ENCODE measurements around the gene COL6A5.
A peak's percentile ranks its signal among the peaks of the same experiment; 100 is the strongest.
"Not testable (repeated sequence)": the region's sequence is repeated elsewhere in the genome, so short reads cannot be mapped to it uniquely, and the experiment has no call there.

The COL6A5 gene

GRCh38 chr3:130433306-130433705 is 87.8 kb downstream of the COL6A5 start:
- no peak for DNase-seq (ENCODE audit: low read depth in 2 of 2)

- no peak for DNase-seq (ENCODE audit: low read depth in 2 of 2)
These were observed 96.8 kb downstream of the COL6A5 start for GRCh38 chr3:130442284-130442683.

GRCh38 chr3:130446840-130447239 is 101.4 kb downstream of the COL6A5 start:
- not testable (repeated sequence) for DNase-seq (ENCODE audit: low read depth in 2 of 2)

- DNase-seq (ENCODE audit: low read depth in 2 of 2), result not testable (repeated sequence)
These were observed 102.7 kb downstream of the COL6A5 start for GRCh38 chr3:130448155-130448554.

- no peak for DNase-seq (ENCODE audit: low read depth in 2 of 2)
These were observed 111.1 kb downstream of the COL6A5 start for GRCh38 chr3:130456540-130456939.

- peak; percentile 48 to 54 for DNase-seq (ENCODE audit: low read depth in 2 of 2)
These were observed 112.2 kb downstream of the COL6A5 start for GRCh38 chr3:130457671-130458070.

GRCh38 chr3:130459944-130460343 is 114.5 kb downstream of the COL6A5 start:
- DNase-seq (ENCODE audit: low read depth in 2 of 2), result no peak

- DNase-seq (ENCODE audit: low read depth in 2 of 2), result no peak
These were observed 116.6 kb downstream of the COL6A5 start for GRCh38 chr3:130462089-130462488.

GRCh38 chr3:130463221-130463620 is 117.7 kb downstream of the COL6A5 start:
- DNase-seq (ENCODE audit: low read depth in 2 of 2), result no peak

GRCh38 chr3:130465521-130465920 is 120.0 kb downstream of the COL6A5 start:
- DNase-seq (ENCODE audit: low read depth in 2 of 2), result peak in 1 of 2 experiments; percentile 40

- no peak for DNase-seq (ENCODE audit: low read depth in 2 of 2)
These were observed 122.8 kb downstream of the COL6A5 start for GRCh38 chr3:130468311-130468710.

GRCh38 chr3:130470126-130470525 is 124.7 kb downstream of the COL6A5 start:
- no peak for DNase-seq (ENCODE audit: low read depth in 2 of 2)

- DNase-seq (ENCODE audit: low read depth in 2 of 2), result no peak
These were observed 127.9 kb downstream of the COL6A5 start for GRCh38 chr3:130473416-130473815.

GRCh38 chr3:130480736-130481135 is 135.3 kb downstream of the COL6A5 start:
- peak; percentile 25 to 29 for DNase-seq (ENCODE audit: low read depth in 2 of 2)

- no peak for DNase-seq (ENCODE audit: low read depth in 2 of 2)
These were observed 142.8 kb downstream of the COL6A5 start for GRCh38 chr3:130488288-130488687.

GRCh38 chr3:130488769-130489450 is 143.4 kb downstream of the COL6A5 start:
- DNase-seq (ENCODE audit: low read depth in 2 of 2), result no peak

- DNase-seq (ENCODE audit: low read depth in 2 of 2), result no peak
These were observed 144.8 kb downstream of the COL6A5 start for GRCh38 chr3:130490241-130490640.

- DNase-seq (ENCODE audit: low read depth in 2 of 2), result no peak
These were observed 146.0 kb downstream of the COL6A5 start for GRCh38 chr3:130491431-130491830.

GRCh38 chr3:130504701-130505100 is 159.2 kb downstream of the COL6A5 start:
- no peak for DNase-seq (ENCODE audit: low read depth in 2 of 2)

- DNase-seq (ENCODE audit: low read depth in 2 of 2), result peak; percentile 12 to 14
These were observed 160.6 kb downstream of the COL6A5 start for GRCh38 chr3:130506031-130506430.

- no peak for DNase-seq (ENCODE audit: low read depth in 2 of 2)
These were observed 162.3 kb downstream of the COL6A5 start for GRCh38 chr3:130507746-130508145.

GRCh38 chr3:130509008-130509407 is 163.5 kb downstream of the COL6A5 start:
- DNase-seq (ENCODE audit: low read depth in 2 of 2), result no peak

GRCh38 chr3:130514681-130515080 is 169.2 kb downstream of the COL6A5 start:
- DNase-seq (ENCODE audit: low read depth in 2 of 2), result no peak

GRCh38 chr3:130515755-130516154 is 170.3 kb downstream of the COL6A5 start:
- no peak for DNase-seq (ENCODE audit: low read depth in 2 of 2)

Measured in fibroblast of skin of left quadriceps (primary cell).